Activated T-helper 1 cell treated with anti-CD3 and anti-CD28 coated beads, Interleukin-12 subunit alpha, Interleukin-12 subunit beta, Interleukin-2, Interleukin-4 antibody, amounts not matched to agents 30 ng/mL and 10 ng/mL and 1 ng/mL, durations not matched to agents 14 hours and 24 hours and 36 hours (primary cell): Measurements from ENCODE around the gene IGLL1. TPM values are rescaled to one million over a fixed set of nuclear protein-coding genes. Genes with fewer than 3 reads are reported as not detected.
"Not testable (repeated sequence)": the region's sequence is repeated elsewhere in the genome, so short reads cannot be mapped to it uniquely, and the experiment has no call there.

ENCODE experiments used
- DNase-seq: peaks from one replicate; pipeline ENCODE4 v3.0.0; 2021; ENCODE audit warnings: low spot score
- H3K27ac Mint-ChIP-seq: one replicate; pipeline ENCODE4 v1.8.0; 2021; ENCODE audit warnings: mild to moderate bottlenecking, mixed read lengths
- H3K27me3 Mint-ChIP-seq: one replicate; pipeline ENCODE4 v1.8.0; 2022; ENCODE audit warnings: mild to moderate bottlenecking, moderate library complexity, mixed read lengths; ENCODE audit not compliant: insufficient read depth
- H3K36me3 Mint-ChIP-seq: one replicate; pipeline ENCODE4 v1.8.0; 2021; ENCODE audit warnings: low read depth, mixed read lengths
- H3K4me1 Mint-ChIP-seq: one replicate; pipeline ENCODE4 v1.8.0; 2021; ENCODE audit warnings: low read depth, mixed read lengths
- H3K4me3 Mint-ChIP-seq: one replicate; pipeline ENCODE4 v1.8.0; 2021; ENCODE audit warnings: mild to moderate bottlenecking, moderate library complexity, mixed read lengths
- H3K9me3 Mint-ChIP-seq: one replicate; pipeline ENCODE4 v1.8.0; 2021; ENCODE audit warnings: mixed read lengths
- intact Hi-C: fragments of 100-400 bp; cut with micrococcal nuclease; formaldehyde crosslinking; loops from one replicate; pipeline ENCODE4 v1.15.1; 2024
- total RNA-seq: library from RNA; stranded (reverse); gene quantifications from 2 replicates; pipeline ENCODE4 v1.2.3, GENCODE V29; 2022

The IGLL1 gene
- total RNA-seq, 1 donor from 2014 or later = not detected

DNA sequence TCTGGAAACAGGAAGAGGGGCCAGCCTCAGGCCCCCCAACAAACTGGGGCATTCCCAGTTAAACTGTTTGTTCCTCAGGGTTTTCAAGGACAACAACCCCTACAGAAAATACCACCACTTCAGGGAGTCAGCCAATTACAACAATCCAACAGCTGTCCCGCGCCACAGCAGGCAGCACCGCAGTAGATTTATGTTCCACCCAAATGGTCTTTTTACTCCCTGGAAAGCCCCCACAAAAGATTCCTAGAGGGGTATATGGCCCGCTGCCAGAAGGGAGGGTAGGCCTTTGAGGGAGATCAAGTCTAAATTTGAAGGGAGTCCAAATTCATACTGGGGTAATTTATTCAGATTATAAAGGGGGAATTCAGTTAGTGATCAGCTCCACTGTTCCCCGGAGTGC, 39.3 kb downstream of the IGLL1 start:
- DNase-seq, H3K4me3 Mint-ChIP-seq, H3K36me3 Mint-ChIP-seq, H3K9me3 Mint-ChIP-seq, H3K27ac Mint-ChIP-seq: not testable (repeated sequence)
- Mint-ChIP-seq H3K4me1 (peaks cover 11% of the 10 kb centered on the region), H3K27me3 (peaks cover 23% of the 10 kb centered on the region)
- intact Hi-C loops = loop anchor here (1.0 to 5.0 kb wide), 2 partner anchors 50 to 226 kb away; partner anchors contain the start of gene CHCHD10

- peaks cover 23% of the 10 kb centered on the region for H3K27me3 Mint-ChIP-seq
- peaks cover 11% of the 10 kb centered on the region for H3K4me1 Mint-ChIP-seq
- H3K9me3 Mint-ChIP-seq, H3K4me3 Mint-ChIP-seq, DNase-seq, H3K36me3 Mint-ChIP-seq, H3K27ac Mint-ChIP-seq: not testable (repeated sequence)
- intact Hi-C loops = loop anchor here (1.0 to 5.0 kb wide), 3 partner anchors 138 to 309 kb away; partner anchors contain the start of gene CHCHD10
Observed at GRCh38 chr22:23539839-23540198, 40.3 kb downstream of the IGLL1 start.

GRCh38 chr22:23539135-23539838, 40.8 kb downstream of the IGLL1 start:
- no peaks in the 10 kb centered on the region for H3K9me3 Mint-ChIP-seq
- intact Hi-C loops = loop anchor here (1.0 kb wide), 2 partner anchors 137 to 310 kb away; no protein-coding TSS in a partner anchor

DNA sequence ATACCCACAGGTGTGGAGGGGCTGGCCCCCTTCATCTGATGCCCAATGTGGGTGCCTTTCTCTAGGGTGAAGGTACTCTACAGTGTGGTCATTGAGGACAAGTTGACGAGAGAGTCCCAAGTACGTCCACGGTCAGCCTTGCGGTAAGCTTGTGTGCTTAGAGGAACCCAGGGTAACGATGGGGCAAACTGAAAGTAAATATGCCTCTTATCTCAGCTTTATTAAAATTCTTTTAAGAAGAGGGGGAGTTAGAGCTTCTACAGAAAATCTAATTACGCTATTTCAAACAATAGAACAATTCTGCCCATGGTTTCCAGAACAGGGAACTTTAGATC, 41.4 kb downstream of the IGLL1 start:
- not testable (repeated sequence) for H3K4me3 Mint-ChIP-seq, H3K9me3 Mint-ChIP-seq, H3K27ac Mint-ChIP-seq, H3K36me3 Mint-ChIP-seq, DNase-seq
- peaks cover 11% of the 10 kb centered on the region for H3K4me1 Mint-ChIP-seq
- H3K27me3 Mint-ChIP-seq = peaks cover 22% of the 10 kb centered on the region
- intact Hi-C loops = loop anchor here (1.0 kb wide), 2 partner anchors 136 to 311 kb away; no protein-coding TSS in a partner anchor

More at GRCh38 chr22:23539135-23539838, 40.8 kb downstream of the IGLL1 start:
- DNase-seq = peak; percentile 60
- Mint-ChIP-seq H3K4me3 (peak overlapping the region; percentile 40), H3K36me3 (no peaks in the 10 kb centered on the region), H3K4me1 (peaks cover 11% of the 10 kb centered on the region), H3K27ac (no peak overlapping the region), H3K27me3 (peaks cover 23% of the 10 kb centered on the region)

DNA sequence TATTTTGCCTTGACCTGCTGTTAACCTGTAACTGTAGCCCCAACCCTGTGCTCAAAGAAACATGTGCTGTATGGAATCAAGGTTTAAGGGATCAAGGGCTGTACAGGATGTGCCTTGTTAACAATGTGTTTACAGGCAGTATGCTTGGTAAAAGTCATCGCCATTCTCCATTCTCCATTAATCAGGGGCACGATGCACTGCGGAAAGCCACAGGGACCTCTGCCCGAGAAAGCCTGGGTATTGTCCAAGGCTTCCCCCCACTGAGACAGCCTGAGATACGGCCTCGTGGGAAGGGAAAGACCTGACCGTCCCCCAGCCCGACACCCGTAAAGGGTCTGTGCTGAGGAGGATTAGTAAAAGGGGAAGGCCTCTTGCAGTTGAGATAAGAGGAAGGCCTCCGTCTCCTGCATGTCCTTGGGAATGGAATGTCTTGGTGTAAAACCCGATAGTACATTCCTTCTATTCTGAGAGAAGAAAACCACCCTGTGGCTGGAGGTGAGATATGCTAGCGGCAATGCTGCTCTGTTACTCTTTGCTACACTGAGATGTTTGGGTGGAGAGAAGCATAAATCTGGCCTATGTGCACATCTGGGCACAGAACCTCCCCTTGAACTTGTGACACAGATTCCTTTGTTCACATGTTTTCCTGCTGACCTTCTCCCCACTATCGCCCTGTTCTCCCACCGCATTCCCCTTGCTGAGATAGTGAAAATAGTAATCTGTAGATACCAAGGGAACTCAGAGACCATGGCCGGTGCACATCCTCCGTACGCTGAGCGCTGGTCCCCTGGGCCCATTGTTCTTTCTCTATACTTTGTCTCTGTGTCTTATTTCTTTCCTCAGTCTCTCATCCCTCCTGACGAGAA, 42.0 kb downstream of the IGLL1 start:
- Mint-ChIP-seq H3K27me3 (peaks cover 22% of the 10 kb centered on the region), H3K4me1 (peaks cover 11% of the 10 kb centered on the region)
- H3K36me3 Mint-ChIP-seq, H3K27ac Mint-ChIP-seq, intact Hi-C loops, DNase-seq, H3K9me3 Mint-ChIP-seq, H3K4me3 Mint-ChIP-seq: not testable (repeated sequence)

- Mint-ChIP-seq H3K4me1 (peaks cover 11% of the 10 kb centered on the region), H3K36me3 (no peaks in the 10 kb centered on the region), H3K9me3 (no peaks in the 10 kb centered on the region), H3K27ac (no peak overlapping the region), H3K27me3 (peaks cover 15% of the 10 kb centered on the region), H3K4me3 (no peak overlapping the region)
- intact Hi-C loops = no loop called here
- DNase-seq = no peak
Observed at GRCh38 chr22:23537416-23537815, 42.7 kb downstream of the IGLL1 start.

- intact Hi-C loops = no loop called here
- H3K27me3 Mint-ChIP-seq = peaks cover 14% of the 10 kb centered on the region
- H3K27ac Mint-ChIP-seq = no peak overlapping the region
- peaks cover 11% of the 10 kb centered on the region for H3K4me1 Mint-ChIP-seq
- DNase-seq = no peak
- no peaks in the 10 kb centered on the region for H3K9me3 Mint-ChIP-seq
- H3K36me3 Mint-ChIP-seq = no peaks in the 10 kb centered on the region
- no peak overlapping the region for H3K4me3 Mint-ChIP-seq
Observed at GRCh38 chr22:23536821-23537345, 43.2 kb downstream of the IGLL1 start.

DNA sequence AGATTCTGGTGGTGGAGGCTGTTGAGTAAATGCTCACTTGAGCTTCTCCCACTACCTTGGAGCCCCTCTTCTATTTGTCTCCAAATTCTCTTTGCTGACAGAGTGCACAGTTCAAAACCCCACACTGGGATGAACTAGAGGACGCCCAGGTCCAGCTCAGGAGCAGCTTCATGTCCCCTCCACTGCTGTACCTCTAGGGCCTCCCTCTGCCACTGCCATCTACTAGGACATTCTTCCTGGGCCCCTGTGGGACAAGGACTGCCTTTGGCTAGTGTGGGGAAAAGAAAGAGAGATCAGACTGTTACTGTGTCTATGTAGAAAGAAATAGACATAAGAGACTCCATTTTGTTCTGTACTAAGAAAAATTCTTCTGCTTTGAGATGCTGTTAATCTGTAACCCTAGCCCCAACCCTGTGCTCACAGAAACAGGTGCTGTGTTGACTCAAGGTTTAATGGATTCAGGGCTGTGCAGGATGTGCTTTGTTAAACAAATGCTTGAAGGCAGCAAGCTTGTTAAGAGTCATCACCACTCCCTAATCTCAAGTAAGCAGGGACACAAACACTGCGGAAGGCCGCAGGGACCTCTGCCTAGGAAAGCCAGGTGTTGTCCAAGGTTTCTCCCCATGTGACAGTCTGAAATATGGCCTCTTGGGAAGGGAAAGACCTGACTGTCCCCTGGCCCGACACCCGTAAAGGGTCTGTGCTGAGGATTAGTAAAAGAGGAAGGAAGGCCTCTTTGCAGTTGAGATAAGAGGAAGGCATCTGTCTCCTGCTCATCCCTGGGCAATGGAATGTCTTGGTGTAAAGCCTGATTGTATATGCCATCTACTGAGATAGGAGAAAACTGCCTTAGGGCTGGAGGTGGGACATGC, 44.1 kb downstream of the IGLL1 start:
- H3K27me3 Mint-ChIP-seq = peaks cover 18% of the 10 kb centered on the region
- intact Hi-C loops, H3K4me3 Mint-ChIP-seq, H3K27ac Mint-ChIP-seq, H3K36me3 Mint-ChIP-seq, DNase-seq, H3K9me3 Mint-ChIP-seq: not testable (repeated sequence)
- H3K4me1 Mint-ChIP-seq = peaks cover 11% of the 10 kb centered on the region

DNA sequence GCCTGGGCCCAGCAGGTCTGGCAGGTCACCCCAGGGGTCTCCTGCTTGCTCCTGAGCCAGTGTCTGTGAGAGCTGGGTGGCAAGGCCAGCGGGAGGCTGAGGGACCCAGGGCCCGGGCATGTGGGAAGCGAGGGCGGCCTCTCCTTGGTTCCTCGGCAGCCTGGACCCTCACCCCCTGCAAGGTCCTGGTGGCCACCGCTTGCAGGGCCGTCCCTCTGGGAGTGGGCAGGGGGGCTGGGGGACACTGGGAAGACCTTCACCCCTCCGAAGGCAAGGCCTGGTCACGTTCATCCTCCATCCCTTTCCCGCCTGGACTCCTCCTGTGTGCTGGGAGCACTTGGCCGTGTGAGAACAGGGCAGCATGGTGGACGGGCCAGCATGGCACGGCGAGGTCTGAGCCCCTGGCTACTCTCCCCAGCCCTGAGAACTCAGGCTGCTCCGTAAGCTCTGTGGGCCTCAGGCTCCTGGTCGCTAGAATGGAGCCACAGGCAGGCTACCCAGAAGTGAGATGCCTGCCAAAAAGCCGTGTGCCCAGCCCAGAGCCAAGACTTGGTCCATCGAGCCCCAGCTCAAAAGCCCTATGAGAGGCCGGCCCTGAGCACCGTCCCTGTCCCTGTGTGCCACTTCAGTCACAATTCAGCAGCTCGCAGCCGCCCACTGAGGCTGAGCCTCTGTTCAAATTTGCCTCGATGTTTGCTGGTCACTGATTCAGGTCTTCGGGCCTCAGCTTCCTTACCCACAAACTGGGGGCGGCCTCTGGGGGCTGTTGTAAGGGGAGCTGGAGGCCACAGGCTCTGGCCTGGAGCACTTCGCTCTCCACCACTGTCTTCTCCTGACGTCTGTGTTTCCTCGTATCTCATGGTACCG, 45.0 kb downstream of the IGLL1 start:
- H3K4me3 Mint-ChIP-seq = no peak overlapping the region
- DNase-seq = no peak
- H3K4me1 Mint-ChIP-seq = peaks cover 11% of the 10 kb centered on the region
- no peaks in the 10 kb centered on the region for H3K9me3 Mint-ChIP-seq
- H3K36me3 Mint-ChIP-seq = no peaks in the 10 kb centered on the region
- intact Hi-C loops = no loop called here
- no peak overlapping the region for H3K27ac Mint-ChIP-seq
- peaks cover 16% of the 10 kb centered on the region for H3K27me3 Mint-ChIP-seq

DNA sequence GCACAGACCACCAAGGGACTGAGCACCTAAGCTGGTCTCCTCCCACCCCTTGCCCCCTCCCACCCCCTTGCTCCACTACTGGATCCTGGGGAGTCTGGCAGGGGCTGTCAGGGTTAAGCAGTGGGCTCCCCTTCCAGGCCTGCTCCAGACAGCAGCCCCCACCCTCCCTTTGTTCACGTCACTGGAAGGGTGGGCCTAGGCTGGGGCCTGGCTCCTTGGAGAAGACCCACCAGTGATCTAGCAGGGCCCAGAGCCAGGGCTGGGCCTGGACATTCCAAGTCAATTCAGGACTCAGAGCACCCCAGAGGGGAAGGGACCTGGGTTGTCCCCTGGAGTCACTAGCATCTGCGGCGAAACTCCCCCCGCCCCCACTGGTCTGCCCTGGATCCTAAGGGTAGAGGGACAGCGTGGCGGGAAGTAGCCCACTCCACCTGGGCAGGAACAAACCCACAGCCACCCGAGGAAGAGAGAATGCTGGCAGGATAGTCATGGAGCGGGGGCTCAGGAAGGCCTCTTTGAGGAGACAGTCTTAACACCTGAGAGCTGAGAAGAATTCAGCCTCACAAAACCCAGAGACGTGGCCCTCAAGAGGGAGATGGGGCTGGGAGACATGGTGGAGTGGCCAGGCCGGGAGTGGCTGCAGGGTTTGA, 45.8 kb downstream of the IGLL1 start:
- Mint-ChIP-seq H3K4me1 (peaks cover 7% of the 10 kb centered on the region), H3K4me3 (no peak overlapping the region), H3K27me3 (peaks cover 18% of the 10 kb centered on the region), H3K36me3 (no peaks in the 10 kb centered on the region), H3K9me3 (no peaks in the 10 kb centered on the region), H3K27ac (no peak overlapping the region)
- no peak for DNase-seq
- intact Hi-C loops = no loop called here

- Mint-ChIP-seq H3K4me1 (peaks cover 1% of the 10 kb centered on the region), H3K36me3 (no peaks in the 10 kb centered on the region), H3K27ac (no peak overlapping the region), H3K4me3 (no peak overlapping the region), H3K9me3 (no peaks in the 10 kb centered on the region), H3K27me3 (peaks cover 16% of the 10 kb centered on the region)
- DNase-seq = no peak
- intact Hi-C loops = no loop called here
Observed at GRCh38 chr22:23533771-23534191, 46.3 kb downstream of the IGLL1 start.
